ENCODE measurements around the gene ATP6V0E1.

ATP6V0E1 gene

DNA sequence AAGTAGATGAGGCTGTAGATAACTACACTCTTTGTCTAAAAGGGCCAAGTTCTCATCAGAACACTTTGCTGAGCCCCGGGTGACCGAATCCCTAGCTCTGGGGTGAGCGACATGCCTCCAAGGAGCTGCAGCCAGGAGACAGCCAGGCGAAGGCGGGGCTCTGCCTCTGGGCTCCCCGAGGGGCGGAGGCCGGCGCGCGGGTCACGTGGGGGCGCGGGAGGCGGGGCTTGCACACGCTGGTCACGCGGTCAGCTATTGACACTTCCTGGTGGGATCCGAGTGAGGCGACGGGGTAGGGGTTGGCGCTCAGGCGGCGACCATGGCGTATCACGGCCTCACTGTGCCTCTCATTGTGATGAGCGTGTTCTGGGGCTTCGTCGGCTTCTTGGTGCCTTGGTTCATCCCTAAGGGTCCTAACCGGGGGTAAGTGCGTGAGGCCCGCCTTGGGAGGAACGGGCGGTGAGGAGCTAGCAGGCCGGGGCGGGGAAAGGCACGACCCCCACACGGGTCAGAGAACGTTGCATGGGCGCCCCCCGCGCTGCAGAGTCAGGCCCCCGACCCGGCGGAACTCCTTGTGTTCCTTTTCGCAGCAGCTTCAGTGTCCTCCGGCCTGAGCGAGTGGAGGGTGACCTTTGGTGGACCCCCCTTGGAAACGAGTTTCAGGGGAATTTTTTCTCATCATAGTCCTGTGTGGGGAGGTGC, at the start of gene ATP6V0E1:
TSS of gene ATP6V0E1 (plus strand) at position 230 of the 702 bp plus-strand sequence. CDS start at position 320, 90 bp downstream.
- Mint-ChIP-seq H3K27me3 (ENCODE audit: low read depth) (peaks cover 8% of the 10 kb centered on the region), H3K27ac (peak within 1 kb of the TSS; percentile 93 to 99 (median 98)), H3K4me3 (peak within 1 kb of the TSS; percentile 96 to 99 (median 97)), H3K36me3 (ENCODE audit: low read depth) (peaks cover 19% of the 10 kb centered on the region), H3K4me1 (peaks cover 14% of the 10 kb centered on the region), H3K9me3 (no peaks in the 10 kb centered on the region)
- TF ChIP-seq, protein P1, sequence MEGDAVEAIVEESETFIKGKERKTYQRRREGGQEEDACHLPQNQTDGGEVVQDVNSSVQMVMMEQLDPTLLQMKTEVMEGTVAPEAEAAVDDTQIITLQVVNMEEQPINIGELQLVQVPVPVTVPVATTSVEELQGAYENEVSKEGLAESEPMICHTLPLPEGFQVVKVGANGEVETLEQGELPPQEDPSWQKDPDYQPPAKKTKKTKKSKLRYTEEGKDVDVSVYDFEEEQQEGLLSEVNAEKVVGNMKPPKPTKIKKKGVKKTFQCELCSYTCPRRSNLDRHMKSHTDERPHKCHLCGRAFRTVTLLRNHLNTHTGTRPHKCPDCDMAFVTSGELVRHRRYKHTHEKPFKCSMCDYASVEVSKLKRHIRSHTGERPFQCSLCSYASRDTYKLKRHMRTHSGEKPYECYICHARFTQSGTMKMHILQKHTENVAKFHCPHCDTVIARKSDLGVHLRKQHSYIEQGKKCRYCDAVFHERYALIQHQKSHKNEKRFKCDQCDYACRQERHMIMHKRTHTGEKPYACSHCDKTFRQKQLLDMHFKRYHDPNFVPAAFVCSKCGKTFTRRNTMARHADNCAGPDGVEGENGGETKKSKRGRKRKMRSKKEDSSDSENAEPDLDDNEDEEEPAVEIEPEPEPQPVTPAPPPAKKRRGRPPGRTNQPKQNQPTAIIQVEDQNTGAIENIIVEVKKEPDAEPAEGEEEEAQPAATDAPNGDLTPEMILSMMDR (IDR thresholded peaks at IDR 0.05; ENCODE audit: unreplicated experiment in 3 of 3) = no peak

DNA sequence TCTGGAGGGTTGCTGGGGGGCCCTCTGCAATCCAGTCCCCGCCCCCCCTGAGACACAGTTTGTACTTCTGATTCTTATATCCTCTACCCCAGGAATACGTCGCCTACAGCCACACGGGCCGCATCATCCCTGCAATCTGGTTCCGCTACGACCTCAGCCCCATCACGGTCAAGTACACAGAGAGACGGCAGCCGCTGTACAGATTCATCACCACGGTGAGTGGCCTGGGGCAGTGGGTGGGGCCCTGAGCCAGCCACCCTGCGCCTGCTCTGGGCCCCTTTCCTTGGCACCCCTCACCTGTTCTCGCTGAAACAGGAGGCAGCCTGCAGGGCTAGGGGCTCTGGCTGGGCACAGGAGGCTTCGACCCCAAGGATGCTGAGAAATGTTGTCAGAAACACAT, 48.5 kb upstream of the ATP6V0E1 start:
- Mint-ChIP-seq H3K27me3 (ENCODE audit: low read depth) (no peaks in the 10 kb centered on the region), H3K9me3 (no peaks in the 10 kb centered on the region), H3K4me3 (no peak overlapping the region), H3K36me3 (ENCODE audit: low read depth) (peaks cover 27% of the 10 kb centered on the region), H3K4me1 (peaks cover 39% of the 10 kb centered on the region), H3K27ac (no peak overlapping the region)
- TF ChIP-seq, protein P1 (IDR thresholded peaks at IDR 0.05; ENCODE audit: unreplicated experiment in 3 of 3) = no peak

DNA sequence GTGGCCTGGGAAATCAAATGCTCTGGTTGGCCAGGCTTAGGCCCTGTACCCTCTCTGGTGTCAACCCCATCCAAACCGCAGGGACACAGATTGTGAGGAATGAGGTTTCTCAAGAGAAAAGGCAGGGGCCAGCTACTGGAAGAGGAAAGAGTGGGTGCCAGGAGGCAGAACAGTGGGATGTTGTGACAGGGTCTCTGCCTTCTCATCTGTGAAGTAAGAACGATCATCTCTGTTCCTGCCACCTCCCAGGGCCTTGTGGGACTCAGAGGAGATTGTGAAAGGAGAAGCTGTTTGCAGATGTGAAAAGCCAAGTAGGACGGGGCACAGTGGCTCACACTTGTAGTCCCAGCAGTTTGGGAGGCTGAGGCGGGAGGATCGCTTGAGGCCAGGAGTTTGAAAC, 47.2 kb upstream of the ATP6V0E1 start:
- Mint-ChIP-seq H3K27me3 (ENCODE audit: low read depth) (no peaks in the 10 kb centered on the region), H3K4me1 (peaks cover 40% of the 10 kb centered on the region), H3K4me3 (no peak overlapping the region), H3K27ac (no peak overlapping the region), H3K36me3 (ENCODE audit: low read depth) (peaks cover 30% of the 10 kb centered on the region), H3K9me3 (no peaks in the 10 kb centered on the region)
- TF ChIP-seq, protein P1 (IDR thresholded peaks at IDR 0.05; ENCODE audit: unreplicated experiment in 3 of 3) = no peak

DNA sequence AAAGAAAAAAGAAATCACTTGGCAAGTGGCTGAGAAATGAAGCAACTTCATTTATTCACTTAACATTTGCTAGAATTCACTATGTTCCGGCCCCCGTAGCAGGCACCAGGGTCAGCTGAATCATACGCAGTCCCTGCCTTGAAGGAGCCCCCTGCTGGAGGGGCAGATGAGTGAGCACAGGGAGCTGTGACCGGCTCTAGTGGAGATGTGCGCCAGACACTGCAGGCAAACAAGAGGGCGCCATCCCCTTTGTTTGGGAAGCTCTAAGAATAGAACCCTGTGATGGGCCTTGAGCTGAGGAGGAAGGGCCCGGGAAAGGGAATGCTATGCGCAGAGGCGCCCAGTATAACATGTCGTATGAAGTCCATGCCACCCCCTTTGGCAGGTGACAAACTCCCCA, 44.5 kb upstream of the ATP6V0E1 start:
- Mint-ChIP-seq H3K9me3 (no peaks in the 10 kb centered on the region), H3K36me3 (ENCODE audit: low read depth) (peaks cover 38% of the 10 kb centered on the region), H3K4me3 (no peak overlapping the region), H3K27ac (peak overlapping the region; percentile 74 to 89 (median 77)), H3K4me1 (peaks cover 48% of the 10 kb centered on the region), H3K27me3 (ENCODE audit: low read depth) (no peaks in the 10 kb centered on the region)
- TF ChIP-seq, protein P1 (IDR thresholded peaks at IDR 0.05; ENCODE audit: unreplicated experiment in 3 of 3) = peak in 2 of 3 experiments; percentile 13 to 21

DNA sequence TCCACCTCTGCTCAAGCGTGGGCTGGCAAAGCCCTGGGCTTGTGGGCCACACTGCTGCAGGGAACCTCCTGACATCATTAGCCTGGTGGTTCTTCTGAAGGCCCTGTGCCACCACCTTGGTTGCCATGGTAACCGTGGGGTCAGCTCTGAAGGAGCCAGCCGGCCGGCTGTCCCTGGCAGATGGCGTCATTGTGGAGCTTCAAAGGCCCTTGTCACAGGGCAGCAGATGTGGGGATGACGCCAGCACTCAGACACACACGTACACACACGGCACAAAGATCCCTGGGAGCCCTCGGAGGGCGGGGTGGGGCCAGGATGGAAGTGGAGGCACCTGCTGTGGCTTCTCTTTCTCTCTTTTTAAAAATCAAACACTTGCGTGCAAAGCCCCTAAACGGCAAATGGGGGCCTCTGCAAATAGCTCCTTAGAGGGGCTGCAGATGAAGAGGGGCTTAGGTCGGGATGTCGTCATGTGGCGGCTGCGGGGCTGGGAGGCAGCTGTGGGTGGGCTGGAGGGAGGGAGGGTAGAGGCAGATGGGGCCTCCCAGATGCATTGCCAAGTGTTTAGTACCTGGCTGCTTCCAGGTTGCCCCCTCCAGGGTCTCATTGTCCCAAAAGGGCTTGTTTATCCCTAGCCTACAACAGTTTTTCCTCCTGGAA, 43.8 kb upstream of the ATP6V0E1 start:
- H3K27ac Mint-ChIP-seq = peak overlapping the region; percentile 74 to 89 (median 77)
- H3K4me3 Mint-ChIP-seq = no peak overlapping the region
- H3K36me3 Mint-ChIP-seq (ENCODE audit: low read depth) = peaks cover 39% of the 10 kb centered on the region
- TF ChIP-seq, protein P1 (IDR thresholded peaks at IDR 0.05; ENCODE audit: unreplicated experiment in 3 of 3) = no peak
- no peaks in the 10 kb centered on the region for H3K9me3 Mint-ChIP-seq
- no peaks in the 10 kb centered on the region for H3K27me3 Mint-ChIP-seq (ENCODE audit: low read depth)
- H3K4me1 Mint-ChIP-seq = peaks cover 50% of the 10 kb centered on the region

Measured in nephron (organoid).